Endodermal cell (in vitro differentiated cells): ENCODE data around the gene SEC61A2. TPM values are rescaled to one million over a fixed set of nuclear protein-coding genes. Genes with fewer than 3 reads are reported as not detected.

Experiments used
- DNase-seq: peaks from one replicate; pipeline ENCODE4 v3.0.0-alpha.2; 2017
- H3K27ac ChIP-seq: 2 replicates; pipeline ENCODE4 v1.5.1; 2013; ENCODE audit warnings: mild to moderate bottlenecking, low read depth, low read length, moderate library complexity
- H3K27me3 ChIP-seq: 2 replicates; pipeline ENCODE4 v1.6.1; 2013; ENCODE audit warnings: mild to moderate bottlenecking, low read length, moderate library complexity; ENCODE audit not compliant: insufficient read depth, control insufficient read depth, poor library complexity, severe bottlenecking
- H3K36me3 ChIP-seq: 2 replicates; pipeline ENCODE4 v1.7.0; 2013; ENCODE audit warnings: mild to moderate bottlenecking, low read length, moderate library complexity; ENCODE audit not compliant: control insufficient read depth, insufficient read depth
- H3K4me1 ChIP-seq: one replicate; pipeline ENCODE4 v1.7.0; 2013; ENCODE audit warnings: low read length; ENCODE audit not compliant: control insufficient read depth, insufficient read depth
- H3K4me3 ChIP-seq: 2 replicates; pipeline ENCODE4 v1.5.1; 2013; ENCODE audit warnings: mild to moderate bottlenecking, low read length, moderate library complexity
- H3K9ac ChIP-seq: 2 replicates; pipeline ENCODE4 v1.6.1; 2013; ENCODE audit warnings: mild to moderate bottlenecking, low read length, moderate library complexity; ENCODE audit not compliant: poor library complexity, severe bottlenecking; ENCODE audit errors: extremely low read depth
- H3K9me3 ChIP-seq: 2 replicates; pipeline ENCODE4 v1.6.1; 2013; ENCODE audit warnings: mild to moderate bottlenecking, low read length, moderate library complexity; ENCODE audit not compliant: control insufficient read depth
- H3K27ac Mint-ChIP-seq: 2 replicates; pipeline ENCODE4 v1.8.0; 2020; ENCODE audit warnings: mixed read lengths
- H3K27me3 Mint-ChIP-seq: 2 replicates; pipeline ENCODE4 v1.8.0; 2021; ENCODE audit warnings: mild to moderate bottlenecking, mixed read lengths; ENCODE audit not compliant: insufficient read depth
- H3K36me3 Mint-ChIP-seq: 2 replicates; pipeline ENCODE4 v1.8.0; 2020; ENCODE audit warnings: low read depth, mixed read lengths
- H3K4me1 Mint-ChIP-seq: 2 replicates; pipeline ENCODE4 v1.8.0; 2020; ENCODE audit warnings: mixed read lengths
- H3K4me3 Mint-ChIP-seq: 2 replicates; pipeline ENCODE4 v1.8.0; 2020; ENCODE audit warnings: mild to moderate bottlenecking, moderate library complexity, mixed read lengths
- H3K9me3 Mint-ChIP-seq: 2 replicates; pipeline ENCODE4 v1.8.0; 2020; ENCODE audit warnings: mild to moderate bottlenecking, mixed read lengths
- CTCF ChIP-seq: fragments of 200-600 bp; sonication (generic); conservative IDR thresholded peaks from 2 replicates; pipeline ENCODE4 v1.5.0; 2021; ENCODE audit warnings: antibody characterized with exemption, mild to moderate bottlenecking
- WGBS, 2 experiments: methylation state at CpG; one replicate each; pipeline versions ENCODE4 v1.1.5 to v1.1.7; 2013; ENCODE audit warnings: missing lambda C conversion rate in 2 of 2, mixed read lengths in 1 of 2; ENCODE audit not compliant: insufficient coverage in 1 of 2, insufficient read length in 1 of 2; 5-methylcytosine and 5-hydroxymethylcytosine counted together
- total RNA-seq, 2 donors: library from RNA; stranded (reverse); fragmentation: NEBNext Ultra II Directional in 1 of 2; extraction: Animal tissue kit (Norgen Biotek cat#: 25700) in 1 of 2; gene quantifications; 2 replicates in 1 of 2; 3 replicates in 1 of 2; pipeline ENCODE4 v1.2.1, GENCODE V29; 2021

The SEC61A2 gene
- total RNA-seq, 2 donors from 2014 or later: 24.4 to 40.5 TPM

DNA sequence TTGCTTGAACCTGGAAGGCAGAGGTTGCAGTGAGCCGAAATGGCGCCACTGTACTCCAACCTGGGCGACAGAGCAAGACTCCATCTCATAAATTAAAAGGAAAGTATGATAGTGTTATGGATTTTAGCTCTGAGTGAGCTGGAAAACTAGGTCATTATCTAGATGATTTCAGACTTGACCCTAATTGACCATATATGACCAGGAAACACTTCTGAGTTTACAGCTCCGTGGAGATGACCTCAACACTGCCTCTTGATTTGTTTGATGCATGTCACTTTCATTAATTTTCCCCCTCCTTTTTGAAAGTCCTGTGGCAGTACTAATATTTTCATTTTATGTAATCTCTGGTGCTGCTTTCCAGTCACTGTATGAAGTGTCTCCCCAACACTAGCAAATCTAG lies 7.8 kb upstream of the SEC61A2 start:
- Histone ChIP-seq H3K27ac (no peak overlapping the region), H3K9me3 (no peaks in the 10 kb centered on the region), H3K36me3 (peaks cover 64% of the 10 kb centered on the region), H3K4me1 (no peaks in the 10 kb centered on the region), H3K9ac (no peak overlapping the region), H3K4me3 (no peak overlapping the region), H3K27me3 (no peaks in the 10 kb centered on the region)
- H3K4me1 Mint-ChIP-seq: no peaks in the 10 kb centered on the region
- H3K9me3 Mint-ChIP-seq: peaks cover 4% of the 10 kb centered on the region
- H3K27ac Mint-ChIP-seq: no peak overlapping the region
- TF ChIP-seq CTCF: no peak
- no peak overlapping the region for H3K4me3 Mint-ChIP-seq
- WGBS, 2 experiments: 87 to 95% methylated on average over 4 of the region's 4 CpGs
- H3K27me3 Mint-ChIP-seq: no peaks in the 10 kb centered on the region
- H3K36me3 Mint-ChIP-seq: peaks cover 65% of the 10 kb centered on the region
- DNase-seq: no peak

DNA sequence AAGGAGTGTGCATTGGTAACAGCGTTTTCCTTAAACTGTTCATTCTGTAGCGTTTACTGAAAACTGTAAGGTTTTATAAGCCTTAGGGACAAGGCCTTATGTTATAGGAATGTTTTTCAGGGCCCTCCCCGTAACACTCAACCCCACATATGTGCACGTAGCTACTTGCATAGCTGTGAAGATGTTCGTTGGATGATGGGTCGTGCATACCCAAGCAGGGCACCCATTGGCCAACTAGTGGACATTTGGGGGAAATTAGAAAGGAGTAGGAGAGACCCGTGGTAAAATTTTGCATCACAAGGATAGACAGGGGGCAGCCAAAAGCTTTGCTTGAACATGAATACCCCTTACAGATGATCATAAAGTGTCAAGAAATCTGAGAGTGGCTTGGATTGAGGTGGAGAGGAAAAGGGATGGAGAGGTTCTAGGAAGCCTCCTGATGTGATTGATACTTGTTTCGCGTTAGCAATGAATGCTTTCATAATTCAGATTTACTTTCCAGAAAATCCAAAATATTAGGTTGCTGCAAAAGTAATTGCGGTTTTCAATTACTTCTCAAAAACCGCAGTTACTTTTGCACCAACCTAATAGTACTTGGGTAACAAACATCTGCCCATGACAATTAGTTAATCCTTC lies 878 bp downstream of the SEC61A2 start:
- WGBS, 2 experiments: 21 to 34% methylated on average over 6 to 10 of the region's 11 CpGs
- Histone ChIP-seq H3K4me1 (no peaks in the 10 kb centered on the region), H3K4me3 (peak overlapping the region; percentile 91), H3K9me3 (no peaks in the 10 kb centered on the region), H3K9ac (peak overlapping the region; percentile 72), H3K36me3 (peaks cover 10% of the 10 kb centered on the region), H3K27me3 (no peaks in the 10 kb centered on the region), H3K27ac (peak overlapping the region; percentile 58)
- Mint-ChIP-seq H3K27ac (peak overlapping the region; percentile 33), H3K9me3 (no peaks in the 10 kb centered on the region), H3K4me1 (peaks cover 3% of the 10 kb centered on the region), H3K4me3 (peak overlapping the region; percentile 79), H3K36me3 (peaks cover 13% of the 10 kb centered on the region), H3K27me3 (no peaks in the 10 kb centered on the region)
- peak; percentile 76 for TF ChIP-seq CTCF
- DNase-seq: peak; percentile 76

GRCh38 chr10:12135631-12136030 lies 6.2 kb downstream of the SEC61A2 start:
- 84 to 100% methylated on average over 1 to 2 of the region's 3 CpGs for WGBS, 2 experiments
- no peaks in the 10 kb centered on the region for H3K9me3 Mint-ChIP-seq

More at GRCh38 chr10:12135631-12136030, 6.2 kb downstream of the SEC61A2 start:
- Histone ChIP-seq H3K27ac (no peak overlapping the region), H3K27me3 (no peaks in the 10 kb centered on the region), H3K9ac (no peak overlapping the region), H3K9me3 (no peaks in the 10 kb centered on the region), H3K4me3 (no peak overlapping the region), H3K36me3 (peaks cover 47% of the 10 kb centered on the region), H3K4me1 (no peaks in the 10 kb centered on the region)
- no peaks in the 10 kb centered on the region for H3K4me1 Mint-ChIP-seq
- no peak overlapping the region for H3K4me3 Mint-ChIP-seq
- no peak overlapping the region for H3K27ac Mint-ChIP-seq
- no peaks in the 10 kb centered on the region for H3K27me3 Mint-ChIP-seq
- no peak for TF ChIP-seq CTCF
- peaks cover 40% of the 10 kb centered on the region for H3K36me3 Mint-ChIP-seq
- no peak for DNase-seq
